IgD-negative memory B cell (primary cell): ENCODE measurements around the gene WWTR1. TPM values are rescaled to one million over a fixed set of nuclear protein-coding genes. Genes with fewer than 3 reads are reported as not detected.

ENCODE experiments used
- H3K27ac Mint-ChIP-seq, 3 donors: one replicate each; pipeline ENCODE4 v1.8.0; 2020 to 2022; ENCODE audit warnings: mild to moderate bottlenecking in 3 of 3, mixed read lengths in 3 of 3, moderate library complexity in 1 of 3
- H3K27me3 Mint-ChIP-seq: one replicate; pipeline ENCODE4 v1.8.0; 2021; ENCODE audit warnings: mixed read lengths
- H3K36me3 Mint-ChIP-seq: one replicate; pipeline ENCODE4 v1.8.0; 2020; ENCODE audit warnings: mild to moderate bottlenecking, mixed read lengths
- H3K4me1 Mint-ChIP-seq, 3 donors: one replicate each; pipeline ENCODE4 v1.8.0; 2020 to 2022; ENCODE audit warnings: mixed read lengths in 3 of 3, mild to moderate bottlenecking in 1 of 3
- H3K4me3 Mint-ChIP-seq, 4 donors: one replicate each; pipeline ENCODE4 v1.8.0; 2020 to 2022; ENCODE audit warnings: mild to moderate bottlenecking in 4 of 4, mixed read lengths in 4 of 4, moderate library complexity in 3 of 4
- H3K9me3 Mint-ChIP-seq, 3 donors: one replicate each; pipeline ENCODE4 v1.8.0; 2020 to 2021; ENCODE audit warnings: mixed read lengths in 3 of 3, mild to moderate bottlenecking in 1 of 3
- polyA plus RNA-seq: library from polyadenylated mRNA; unstranded; fragments of 300-500 nt; fragmentation: Illumina TruSeq; gene quantifications from one replicate; pipeline ENCODE4 v1.2.3, GENCODE V29; 2021

Gene WWTR1
- polyA plus RNA-seq, 1 donor from 2014 or later: 1.2 TPM

GRCh38 chr3:149621218-149622005 is 36.4 kb downstream of the WWTR1 start:
- H3K27me3 Mint-ChIP-seq: peaks cover 3% of the 10 kb centered on the region
- H3K4me3 Mint-ChIP-seq: peak overlapping the region in 1 of 4 donors; percentile 43
- H3K4me1 Mint-ChIP-seq: peaks cover 5 to 13% (median 9%) of the 10 kb centered on the region in 3 donors
- no peaks in the 10 kb centered on the region for H3K9me3 Mint-ChIP-seq
- no peaks in the 10 kb centered on the region for H3K36me3 Mint-ChIP-seq
- H3K27ac Mint-ChIP-seq: no peak overlapping the region

GRCh38 chr3:149620291-149621020 is 37.4 kb downstream of the WWTR1 start:
- Mint-ChIP-seq H3K4me1 (peaks cover 5 to 13% (median 9%) of the 10 kb centered on the region in 3 donors), H3K36me3 (no peaks in the 10 kb centered on the region), H3K27me3 (peaks cover 7% of the 10 kb centered on the region), H3K9me3 (no peaks in the 10 kb centered on the region), H3K27ac (no peak overlapping the region), H3K4me3 (no peak overlapping the region)

- Mint-ChIP-seq H3K4me3 (no peak overlapping the region), H3K9me3 (no peaks in the 10 kb centered on the region), H3K36me3 (no peaks in the 10 kb centered on the region), H3K27me3 (peaks cover 7% of the 10 kb centered on the region), H3K27ac (no peak overlapping the region), H3K4me1 (peaks cover 5 to 13% (median 9%) of the 10 kb centered on the region in 3 donors)
These were observed 38.7 kb downstream of the WWTR1 start for GRCh38 chr3:149619136-149619535.

GRCh38 chr3:149618151-149619123 is 39.4 kb downstream of the WWTR1 start:
- H3K27ac Mint-ChIP-seq: no peak overlapping the region
- no peaks in the 10 kb centered on the region for H3K36me3 Mint-ChIP-seq
- H3K9me3 Mint-ChIP-seq: no peaks in the 10 kb centered on the region
- H3K4me1 Mint-ChIP-seq: peaks cover 5 to 10% (median 9%) of the 10 kb centered on the region in 3 donors
- H3K4me3 Mint-ChIP-seq: no peak overlapping the region
- peaks cover 7% of the 10 kb centered on the region for H3K27me3 Mint-ChIP-seq

GRCh38 chr3:149615731-149616221 is 42.0 kb downstream of the WWTR1 start:
- H3K27me3 Mint-ChIP-seq: peaks cover 5% of the 10 kb centered on the region
- H3K4me1 Mint-ChIP-seq: no peaks in the 10 kb centered on the region
- H3K9me3 Mint-ChIP-seq: no peaks in the 10 kb centered on the region
- no peak overlapping the region for H3K27ac Mint-ChIP-seq
- no peak overlapping the region for H3K4me3 Mint-ChIP-seq
- H3K36me3 Mint-ChIP-seq: no peaks in the 10 kb centered on the region

- H3K36me3 Mint-ChIP-seq: no peaks in the 10 kb centered on the region
- H3K27me3 Mint-ChIP-seq: peaks cover 5% of the 10 kb centered on the region
- H3K27ac Mint-ChIP-seq: no peak overlapping the region
- no peak overlapping the region for H3K4me3 Mint-ChIP-seq
- no peaks in the 10 kb centered on the region for H3K9me3 Mint-ChIP-seq
- peaks cover 0 to 3% (median 1%) of the 10 kb centered on the region in 3 donors for H3K4me1 Mint-ChIP-seq
These were observed 43.8 kb downstream of the WWTR1 start for GRCh38 chr3:149613988-149614387.

- no peak overlapping the region for H3K27ac Mint-ChIP-seq
- peaks cover 3% of the 10 kb centered on the region for H3K27me3 Mint-ChIP-seq
- H3K4me1 Mint-ChIP-seq: peaks cover 0 to 3% (median 1%) of the 10 kb centered on the region in 3 donors
- no peaks in the 10 kb centered on the region for H3K9me3 Mint-ChIP-seq
- H3K4me3 Mint-ChIP-seq: no peak overlapping the region
- H3K36me3 Mint-ChIP-seq: no peaks in the 10 kb centered on the region
These were observed 45.4 kb downstream of the WWTR1 start for GRCh38 chr3:149612456-149612855.

- Mint-ChIP-seq H3K27ac (no peak overlapping the region), H3K36me3 (no peaks in the 10 kb centered on the region), H3K27me3 (peaks cover 3% of the 10 kb centered on the region), H3K4me3 (no peak overlapping the region), H3K9me3 (no peaks in the 10 kb centered on the region), H3K4me1 (peaks cover 0 to 3% (median 1%) of the 10 kb centered on the region in 3 donors)
These were observed 46.7 kb downstream of the WWTR1 start for GRCh38 chr3:149611149-149611548.

GRCh38 chr3:149610351-149611105 is 47.3 kb downstream of the WWTR1 start:
- no peaks in the 10 kb centered on the region for H3K9me3 Mint-ChIP-seq
- no peaks in the 10 kb centered on the region for H3K36me3 Mint-ChIP-seq
- H3K27me3 Mint-ChIP-seq: peaks cover 2% of the 10 kb centered on the region
- H3K4me1 Mint-ChIP-seq: peaks cover 0 to 3% (median 1%) of the 10 kb centered on the region in 3 donors
- H3K4me3 Mint-ChIP-seq: no peak overlapping the region
- no peak overlapping the region for H3K27ac Mint-ChIP-seq

- peaks cover 2% of the 10 kb centered on the region for H3K36me3 Mint-ChIP-seq
- H3K4me1 Mint-ChIP-seq: peaks cover 0 to 3% (median 3%) of the 10 kb centered on the region in 3 donors
- no peak overlapping the region for H3K4me3 Mint-ChIP-seq
- H3K27ac Mint-ChIP-seq: no peak overlapping the region
- H3K27me3 Mint-ChIP-seq: peaks cover 2% of the 10 kb centered on the region
- H3K9me3 Mint-ChIP-seq: no peaks in the 10 kb centered on the region
These were observed 48.2 kb downstream of the WWTR1 start for GRCh38 chr3:149609595-149609994.

GRCh38 chr3:149608987-149609386 is 48.8 kb downstream of the WWTR1 start:
- Mint-ChIP-seq H3K4me3 (no peak overlapping the region), H3K36me3 (peaks cover 2% of the 10 kb centered on the region), H3K4me1 (peaks cover 0 to 4% (median 3%) of the 10 kb centered on the region in 3 donors)

GRCh38 chr3:149605902-149606301 is 51.9 kb downstream of the WWTR1 start:
- Mint-ChIP-seq H3K27me3 (peaks cover 2% of the 10 kb centered on the region), H3K4me3 (no peak overlapping the region), H3K4me1 (peaks cover 16 to 21% (median 18%) of the 10 kb centered on the region in 3 donors), H3K9me3 (no peaks in the 10 kb centered on the region), H3K27ac (no peak overlapping the region), H3K36me3 (peaks cover 2% of the 10 kb centered on the region)

More at GRCh38 chr3:149608987-149609386, 48.8 kb downstream of the WWTR1 start:
- Mint-ChIP-seq H3K27me3 (peaks cover 2% of the 10 kb centered on the region), H3K27ac (peak overlapping the region in 1 of 3 donors; percentile 19), H3K9me3 (no peaks in the 10 kb centered on the region)

- peaks cover 2% of the 10 kb centered on the region for H3K27me3 Mint-ChIP-seq
- peak overlapping the region in 1 of 3 donors; percentile 1 for H3K27ac Mint-ChIP-seq
- peaks cover 2% of the 10 kb centered on the region for H3K36me3 Mint-ChIP-seq
- H3K4me1 Mint-ChIP-seq: peaks cover 14 to 21% (median 18%) of the 10 kb centered on the region in 3 donors
- H3K4me3 Mint-ChIP-seq: no peak overlapping the region
- no peaks in the 10 kb centered on the region for H3K9me3 Mint-ChIP-seq
These were observed 53.5 kb downstream of the WWTR1 start for GRCh38 chr3:149604125-149604875.
